ENCODE results near the gene ZNF569.

DNA sequence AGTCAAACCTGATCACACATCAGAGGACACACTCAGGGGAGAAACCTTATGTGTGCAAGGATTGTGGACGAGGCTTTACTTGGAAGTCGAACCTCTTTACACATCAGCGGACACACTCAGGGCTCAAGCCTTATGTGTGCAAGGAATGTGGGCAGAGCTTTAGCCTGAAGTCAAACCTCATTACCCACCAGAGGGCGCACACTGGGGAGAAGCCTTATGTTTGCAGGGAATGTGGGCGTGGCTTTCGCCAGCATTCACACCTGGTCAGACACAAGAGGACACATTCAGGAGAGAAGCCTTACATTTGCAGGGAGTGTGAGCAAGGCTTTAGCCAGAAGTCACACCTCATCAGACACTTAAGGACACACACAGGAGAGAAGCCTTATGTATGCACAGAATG, 104.5 kb downstream of the ZNF569 start:
- TF ChIP-seq, protein P1, sequence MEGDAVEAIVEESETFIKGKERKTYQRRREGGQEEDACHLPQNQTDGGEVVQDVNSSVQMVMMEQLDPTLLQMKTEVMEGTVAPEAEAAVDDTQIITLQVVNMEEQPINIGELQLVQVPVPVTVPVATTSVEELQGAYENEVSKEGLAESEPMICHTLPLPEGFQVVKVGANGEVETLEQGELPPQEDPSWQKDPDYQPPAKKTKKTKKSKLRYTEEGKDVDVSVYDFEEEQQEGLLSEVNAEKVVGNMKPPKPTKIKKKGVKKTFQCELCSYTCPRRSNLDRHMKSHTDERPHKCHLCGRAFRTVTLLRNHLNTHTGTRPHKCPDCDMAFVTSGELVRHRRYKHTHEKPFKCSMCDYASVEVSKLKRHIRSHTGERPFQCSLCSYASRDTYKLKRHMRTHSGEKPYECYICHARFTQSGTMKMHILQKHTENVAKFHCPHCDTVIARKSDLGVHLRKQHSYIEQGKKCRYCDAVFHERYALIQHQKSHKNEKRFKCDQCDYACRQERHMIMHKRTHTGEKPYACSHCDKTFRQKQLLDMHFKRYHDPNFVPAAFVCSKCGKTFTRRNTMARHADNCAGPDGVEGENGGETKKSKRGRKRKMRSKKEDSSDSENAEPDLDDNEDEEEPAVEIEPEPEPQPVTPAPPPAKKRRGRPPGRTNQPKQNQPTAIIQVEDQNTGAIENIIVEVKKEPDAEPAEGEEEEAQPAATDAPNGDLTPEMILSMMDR (IDR thresholded peaks at IDR 0.05; ENCODE audit: low read depth, low read length, poor library complexity, severe bottlenecking): peak; percentile 37
- TF ChIP-seq EZH2phosphoT487 (IDR thresholded peaks at IDR 0.05; ENCODE audit: borderline replicate concordance, low read length): no peak
